Amniotic stem cell (primary cell): ENCODE results near the gene WBP4.

Experiments
- DNase-seq: peaks from one replicate; lab custom pipeline; 2025; lab: John Stamatoyannopoulos, UW

Gene WBP4

DNA sequence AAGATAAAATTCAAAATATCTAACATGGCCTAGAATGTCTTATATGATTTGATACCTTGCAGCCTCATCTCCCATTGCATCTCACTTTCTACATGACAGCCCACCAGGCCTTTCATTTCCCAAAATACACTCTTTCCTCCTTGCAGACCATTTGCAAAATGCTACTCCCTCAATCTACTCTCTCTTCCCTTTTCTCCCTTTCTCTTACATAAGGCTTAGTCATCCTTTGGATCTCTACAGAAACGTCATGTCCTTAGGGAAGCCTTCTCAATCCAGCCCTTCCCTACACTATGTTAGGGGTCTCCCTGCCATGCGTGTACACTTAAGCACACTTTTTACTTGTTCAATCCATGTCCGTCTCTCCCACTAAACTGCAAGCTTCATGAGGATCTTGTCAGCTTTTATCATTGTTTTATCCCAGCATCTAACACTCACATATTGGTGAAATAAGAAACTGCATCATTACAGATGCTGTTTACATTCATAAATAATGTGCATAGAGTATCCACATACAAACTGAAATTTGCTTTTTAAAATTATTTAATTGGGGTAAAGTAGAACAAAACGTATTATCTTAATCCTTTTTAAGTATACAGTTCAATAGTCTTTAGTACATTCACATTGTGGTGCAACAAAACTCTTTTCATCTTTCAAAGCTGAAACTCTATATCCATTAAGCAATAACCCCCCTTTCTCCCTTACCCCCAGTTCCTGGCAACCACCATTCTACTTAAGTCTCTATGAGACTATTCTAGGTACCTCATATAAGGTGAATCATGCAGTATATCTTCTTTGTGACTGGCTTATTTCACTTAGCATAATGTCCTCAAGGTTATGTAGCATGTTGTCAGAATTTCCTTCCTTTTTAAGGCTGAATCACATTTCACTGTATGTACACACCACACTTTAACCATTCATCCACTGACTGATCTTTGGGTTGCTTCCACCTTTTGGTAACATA lies 11.5 kb upstream of the WBP4 start:
- DNase-seq: no peak

DNA sequence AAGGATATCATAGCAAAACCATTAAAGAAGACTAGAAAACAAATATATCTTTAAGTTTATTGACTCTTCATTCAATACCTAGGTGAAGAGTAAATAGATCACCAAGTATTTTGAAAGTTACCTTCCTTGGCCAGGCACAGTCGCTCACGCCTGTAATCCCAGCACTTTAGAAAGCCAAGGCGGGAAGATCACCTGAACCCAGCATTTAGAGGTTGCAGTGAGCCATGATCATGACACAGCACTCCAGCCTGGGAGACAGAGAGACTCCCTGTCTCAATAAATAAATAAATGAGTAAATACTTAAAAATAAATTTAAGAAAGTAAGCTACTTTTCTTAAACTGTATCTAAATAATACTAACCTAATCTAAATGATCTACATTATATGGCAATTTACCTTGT lies 8.9 kb upstream of the WBP4 start:
- no peak for DNase-seq

DNA sequence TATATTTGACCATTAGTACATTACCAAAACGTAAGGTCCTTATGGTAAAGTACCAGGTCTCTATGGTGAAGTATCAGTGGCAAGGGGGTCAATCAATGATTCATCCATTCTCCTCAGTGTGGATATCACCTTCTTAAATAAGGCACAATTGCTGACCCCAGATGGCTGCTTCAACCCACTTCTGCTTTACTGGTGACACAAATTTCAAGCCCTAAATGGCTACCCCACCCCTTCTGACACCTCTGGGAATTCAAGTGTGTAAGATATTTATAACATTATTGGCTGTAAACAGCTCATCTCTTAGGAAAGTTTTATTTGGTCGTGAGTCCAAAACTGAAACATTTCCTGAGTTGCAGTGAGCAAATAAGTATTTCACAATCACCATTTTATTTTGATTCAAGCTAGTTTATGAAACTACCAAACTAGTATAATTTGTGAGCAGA lies 7.9 kb upstream of the WBP4 start:
- DNase-seq: no peak

DNA sequence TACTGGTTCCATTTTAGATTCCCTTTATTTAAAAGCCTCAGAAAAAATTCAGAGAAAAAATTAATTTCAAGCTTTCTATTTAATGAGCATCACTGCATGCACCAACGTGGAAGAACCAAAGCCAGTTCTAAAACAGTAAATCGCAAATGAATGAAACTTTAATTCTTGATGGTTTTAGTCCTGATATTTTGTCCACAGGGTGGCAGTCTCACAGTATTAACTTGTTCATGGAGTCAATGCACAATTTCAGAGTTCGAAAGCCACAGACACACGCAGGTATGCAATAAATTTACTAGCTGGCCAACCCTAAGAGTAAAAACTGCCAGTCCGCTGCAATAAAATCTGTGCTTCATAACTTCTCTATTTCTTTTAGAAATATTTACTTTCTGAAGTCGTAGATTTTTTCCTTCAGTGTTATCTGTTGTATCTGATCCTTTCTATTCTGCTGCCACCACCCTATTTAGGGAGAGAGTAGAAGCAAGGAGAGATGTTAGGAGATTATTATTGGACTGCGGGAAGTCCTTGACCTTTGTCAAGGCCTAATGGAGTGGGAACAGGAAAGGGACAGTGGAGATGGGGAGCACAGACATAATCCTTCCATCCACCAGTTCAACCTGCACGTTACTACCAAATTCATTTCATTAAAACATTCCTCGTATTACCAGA lies 7.0 kb upstream of the WBP4 start:
- DNase-seq: peak; percentile 20

DNA sequence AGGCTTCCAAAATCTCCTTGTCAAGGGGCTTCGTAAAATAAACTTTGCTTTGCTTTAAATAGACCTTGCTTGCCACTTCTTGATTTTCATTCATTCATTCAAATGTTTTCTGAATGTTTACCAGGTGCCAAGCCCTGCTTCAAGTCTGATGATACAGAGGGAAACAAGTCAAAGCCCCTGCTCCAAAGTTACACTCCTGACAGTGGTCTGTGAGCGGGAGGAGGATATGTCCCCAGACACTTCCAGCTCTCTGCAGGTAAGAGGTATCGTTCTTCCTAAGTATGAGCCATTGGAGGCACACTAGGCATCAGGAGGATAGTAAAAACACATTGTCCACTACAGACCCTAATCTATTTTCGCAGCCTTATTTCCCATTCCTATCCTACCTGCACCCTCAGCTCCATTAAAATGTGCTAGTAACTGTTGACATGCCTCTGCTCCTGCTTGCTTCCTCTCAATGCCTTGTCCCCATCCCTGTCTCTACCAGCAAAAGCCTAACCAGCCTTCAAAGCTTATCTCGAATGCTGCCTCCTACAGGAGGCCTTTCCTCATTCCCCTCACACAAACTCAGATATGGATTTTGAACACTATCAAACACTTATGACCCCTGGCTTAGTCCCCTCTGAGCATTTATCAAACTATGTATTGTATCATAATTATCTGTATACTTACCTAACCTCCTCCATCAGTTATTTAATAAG lies 6.2 kb upstream of the WBP4 start:
- no peak for DNase-seq

DNA sequence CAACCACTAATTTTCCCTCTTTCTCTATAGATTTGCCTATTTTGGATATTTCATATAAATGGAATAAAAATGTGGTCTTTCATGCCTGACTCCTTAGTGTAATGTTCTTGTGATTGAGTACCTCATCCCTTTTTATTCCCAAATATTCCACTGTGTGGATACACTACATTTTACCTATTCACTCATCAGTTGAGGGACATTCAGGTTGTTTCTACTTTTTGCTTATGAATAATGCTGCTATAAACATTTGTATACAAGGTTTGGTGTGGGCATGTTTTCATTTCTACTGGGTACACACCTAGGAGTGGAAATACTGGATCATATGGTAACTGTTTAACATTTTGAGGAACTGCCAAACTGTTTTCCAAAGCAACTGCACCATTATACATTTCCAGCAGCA lies 5.1 kb upstream of the WBP4 start:
- no peak for DNase-seq

DNA sequence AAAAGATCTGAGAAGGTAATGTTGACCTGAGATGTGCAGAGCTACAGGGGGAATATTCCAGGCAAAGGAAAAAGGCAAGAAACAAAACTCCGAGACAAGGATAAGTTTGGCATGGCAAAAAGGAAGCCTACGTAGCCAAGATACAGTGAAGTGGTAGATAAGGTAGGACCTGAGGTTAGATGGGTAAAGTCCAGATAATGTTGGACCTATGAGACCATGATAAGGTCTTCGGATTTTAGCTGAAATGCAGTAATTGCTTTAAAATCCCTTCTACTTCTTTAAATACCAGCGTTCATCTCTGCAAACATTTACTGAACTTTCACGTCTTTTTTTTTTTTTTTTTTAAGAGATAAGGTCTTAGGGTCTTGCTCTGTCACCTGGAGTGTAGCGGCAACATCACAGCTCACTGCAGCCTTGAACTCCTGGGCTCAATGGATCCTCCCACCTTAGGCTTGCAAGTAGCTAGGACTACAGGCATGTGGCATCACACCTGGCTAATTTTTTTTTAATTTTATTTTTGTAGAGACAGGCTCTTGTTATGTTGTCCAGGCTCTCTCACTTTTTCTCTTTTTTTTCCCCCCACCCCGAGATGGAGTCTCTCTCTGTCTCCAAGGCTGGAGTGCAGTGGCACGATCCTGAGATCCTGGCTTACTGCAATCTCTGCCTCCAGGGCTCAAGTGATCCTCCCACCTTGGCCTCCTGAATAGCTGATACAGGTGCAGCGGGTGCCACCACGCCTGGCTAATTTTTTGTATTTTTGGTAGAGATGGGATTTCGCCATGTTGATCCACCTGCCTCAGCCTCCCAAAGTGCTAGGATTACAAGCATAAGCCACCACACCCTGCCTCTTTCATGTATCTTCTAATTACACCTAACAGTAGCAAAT lies 4.2 kb upstream of the WBP4 start:
- no peak for DNase-seq

DNA sequence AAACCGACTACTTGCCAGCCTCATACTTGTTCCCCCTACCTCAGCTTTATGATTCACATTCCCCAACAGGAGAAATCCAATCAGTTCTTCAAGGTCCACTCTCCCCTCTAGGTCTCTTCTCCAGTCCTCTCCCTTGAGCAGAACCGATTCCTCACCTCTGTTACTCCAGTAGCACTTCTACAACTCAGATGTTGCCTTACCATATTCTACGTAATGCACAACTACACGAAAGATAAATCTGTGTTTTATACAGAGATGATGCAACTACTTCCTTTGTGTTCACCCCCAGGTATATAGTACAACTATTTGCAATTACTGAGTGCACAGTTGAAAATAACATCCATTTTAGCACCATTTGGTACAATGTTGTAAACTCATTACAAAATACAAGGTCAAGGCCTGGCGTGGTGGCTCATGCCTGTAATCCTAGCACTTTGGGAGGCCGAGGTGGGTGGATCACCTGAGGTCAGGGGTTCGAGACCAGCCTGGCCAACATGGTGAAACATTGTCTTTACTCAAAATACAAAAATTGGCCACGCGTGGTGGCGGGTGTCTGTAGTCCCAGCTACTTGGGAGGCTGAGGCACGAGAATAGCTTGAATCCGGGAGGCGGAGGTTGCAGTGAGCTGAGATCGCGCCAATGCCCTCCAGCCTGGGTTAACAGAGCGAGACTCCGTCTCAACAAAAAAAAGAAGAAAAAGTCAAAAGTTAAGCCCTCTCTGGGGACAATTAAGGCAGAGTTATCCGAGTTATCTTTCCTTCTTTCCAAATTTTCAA lies 2.8 kb upstream of the WBP4 start:
- no peak for DNase-seq

DNA sequence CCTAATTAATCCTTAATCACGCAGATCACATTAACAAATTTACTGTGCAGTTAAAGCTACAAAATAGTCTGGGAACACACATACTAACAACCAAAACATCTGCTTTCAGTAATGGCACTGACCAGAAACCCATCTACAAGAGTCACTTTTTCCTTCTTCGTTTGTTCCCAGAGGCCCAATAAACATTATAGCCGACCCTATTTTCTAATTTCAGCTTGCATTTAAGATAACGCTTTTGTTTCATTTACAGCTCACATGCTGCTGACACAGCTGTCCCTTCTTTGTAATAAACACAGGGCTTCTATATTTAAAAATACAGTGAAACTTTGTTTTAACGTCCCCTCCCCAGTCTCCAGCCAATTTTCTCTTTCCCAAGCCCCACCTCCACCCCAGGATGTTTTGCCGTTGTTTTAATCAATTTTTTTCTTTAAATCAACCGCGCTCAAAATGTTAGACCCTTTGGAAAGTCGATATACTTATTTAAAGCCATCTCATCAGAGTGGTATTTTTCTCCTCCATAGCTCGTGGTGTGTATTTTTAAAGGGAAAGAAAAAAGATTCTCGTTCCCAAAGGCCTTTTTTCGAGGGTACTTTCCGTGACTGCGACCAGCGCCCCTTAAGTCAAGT lies 1.7 kb upstream of the WBP4 start:
- DNase-seq: no peak

DNA sequence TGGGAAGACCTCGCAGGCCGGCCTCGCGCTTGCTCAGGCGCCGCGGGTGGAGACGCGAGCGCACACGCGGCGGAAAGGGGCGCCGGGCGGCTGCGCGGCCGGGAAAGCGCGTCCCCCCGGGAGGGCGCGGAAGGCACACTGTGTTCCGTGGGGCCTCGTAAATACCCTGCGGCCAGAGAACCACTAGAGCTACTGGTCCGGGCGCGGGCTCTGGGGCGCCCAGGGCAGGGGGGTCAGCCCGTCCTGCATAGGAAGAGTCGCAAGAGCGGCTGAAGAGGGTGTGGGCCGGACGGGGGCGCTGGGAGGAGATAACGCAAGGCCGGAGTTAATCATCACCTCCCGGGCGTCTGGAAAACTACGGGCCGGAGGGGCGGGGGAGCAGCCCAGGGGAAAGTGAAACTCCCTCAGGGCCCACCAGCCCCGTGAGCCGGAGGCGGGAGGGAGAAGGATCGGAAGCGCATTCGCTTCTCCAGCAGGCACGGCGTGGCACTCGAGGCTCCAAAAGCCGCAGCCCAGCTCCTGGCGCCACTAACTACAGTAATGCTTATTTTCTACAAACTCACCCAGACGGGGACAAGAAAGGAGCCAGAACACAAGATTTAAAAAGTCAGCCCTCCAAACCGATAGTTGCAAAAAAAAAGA lies 1.1 kb upstream of the WBP4 start:
- DNase-seq: peak; percentile 81

DNA sequence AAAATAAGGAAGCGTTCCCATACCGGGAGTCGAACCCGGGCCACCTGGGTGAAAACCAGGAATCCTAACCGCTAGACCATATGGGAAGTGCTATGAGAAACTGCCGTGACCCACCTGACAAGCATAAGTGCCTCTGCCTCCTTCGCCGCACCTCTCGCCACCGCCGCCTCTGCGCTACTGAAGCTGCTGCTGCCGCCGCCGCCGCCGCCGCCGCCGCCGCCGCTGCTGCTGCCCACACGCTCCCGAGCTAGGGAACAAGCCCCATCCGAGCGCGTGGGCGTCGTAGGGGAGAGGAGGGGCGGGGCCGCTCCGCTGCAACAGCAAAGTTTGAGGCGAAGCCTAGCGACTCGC lies 610 bp upstream of the WBP4 start:
- DNase-seq: peak; percentile 65

DNA sequence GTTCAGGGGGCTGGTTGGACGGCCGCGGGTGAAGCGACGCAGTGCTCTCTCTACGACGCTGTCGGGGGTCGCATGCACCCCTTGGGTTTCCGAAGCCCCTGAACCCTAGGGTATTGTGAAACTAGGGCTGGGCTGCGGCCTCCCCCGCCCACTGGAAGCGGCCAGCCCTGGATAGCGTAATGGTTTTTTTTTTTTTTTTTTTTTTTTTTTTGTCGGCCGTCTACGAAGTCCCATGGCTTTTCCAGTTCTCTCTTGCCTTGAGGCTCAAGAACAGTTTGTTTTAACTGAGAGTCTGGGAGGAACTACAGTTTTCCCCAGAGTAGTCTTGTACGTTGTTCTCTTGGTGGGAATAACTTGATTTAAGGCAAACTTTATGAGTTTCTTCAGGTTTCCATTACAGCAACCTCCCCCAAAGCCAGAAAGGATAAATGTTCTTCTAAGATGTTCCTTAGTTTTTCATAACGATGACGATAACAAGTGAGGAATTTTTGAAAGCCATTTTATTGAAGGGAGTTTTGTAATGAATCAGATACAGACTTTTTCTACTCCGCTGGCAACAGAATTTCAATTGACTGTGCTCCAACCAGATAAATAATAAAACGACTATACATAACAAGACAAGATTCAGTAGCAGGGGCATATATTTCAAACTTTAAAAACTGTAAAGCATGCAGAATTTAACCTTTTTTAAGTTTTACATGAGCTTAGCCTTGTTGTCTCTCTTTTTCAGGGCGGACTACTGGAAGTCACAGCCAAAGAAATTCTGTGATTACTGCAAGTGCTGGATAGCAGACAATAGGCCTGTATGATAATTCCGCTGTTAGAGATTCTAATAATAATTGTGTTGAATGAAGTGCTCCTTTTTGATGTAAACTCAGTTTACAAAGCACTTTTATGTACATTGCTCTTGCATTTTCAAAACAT lies 867 bp downstream of the WBP4 start:
- DNase-seq: peak; percentile 40

DNA sequence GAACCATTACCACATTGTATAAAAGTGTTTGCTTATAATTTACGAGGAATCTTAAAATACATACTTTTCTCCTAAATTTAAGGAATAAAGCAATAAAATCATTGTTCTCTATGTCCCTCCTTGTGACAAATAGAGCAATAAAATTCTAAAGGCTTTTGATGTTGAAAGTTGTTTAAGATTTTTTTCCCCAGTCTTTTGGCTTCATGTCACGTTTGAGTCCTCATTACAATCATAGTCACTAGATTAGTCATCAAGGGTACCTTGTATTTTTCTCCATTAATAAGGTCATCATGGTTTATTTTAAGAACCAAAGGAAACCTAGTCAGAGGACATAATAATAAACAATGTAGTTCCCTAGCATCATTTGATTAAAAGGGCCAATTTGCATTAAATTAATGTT lies 3.2 kb downstream of the WBP4 start:
- DNase-seq: no peak

DNA sequence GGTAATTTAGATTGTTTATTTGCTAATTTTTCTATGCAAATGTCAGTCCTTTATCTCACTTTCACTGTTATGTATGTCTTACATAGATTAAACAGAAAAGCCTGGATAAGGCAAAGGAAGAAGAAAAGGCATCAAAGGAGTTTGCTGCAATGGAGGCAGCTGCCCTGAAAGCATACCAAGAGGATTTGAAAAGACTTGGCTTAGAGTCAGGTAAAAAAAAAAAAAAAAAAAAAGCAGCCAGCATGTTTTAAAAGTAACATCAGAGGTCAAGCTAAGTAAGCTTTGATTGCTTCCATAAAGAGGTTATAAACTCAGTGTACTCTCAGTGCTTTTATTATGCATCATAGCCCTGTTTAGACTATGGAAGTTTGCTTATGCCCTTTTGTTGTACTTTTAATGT lies 3.8 kb downstream of the WBP4 start:
- DNase-seq: no peak

DNA sequence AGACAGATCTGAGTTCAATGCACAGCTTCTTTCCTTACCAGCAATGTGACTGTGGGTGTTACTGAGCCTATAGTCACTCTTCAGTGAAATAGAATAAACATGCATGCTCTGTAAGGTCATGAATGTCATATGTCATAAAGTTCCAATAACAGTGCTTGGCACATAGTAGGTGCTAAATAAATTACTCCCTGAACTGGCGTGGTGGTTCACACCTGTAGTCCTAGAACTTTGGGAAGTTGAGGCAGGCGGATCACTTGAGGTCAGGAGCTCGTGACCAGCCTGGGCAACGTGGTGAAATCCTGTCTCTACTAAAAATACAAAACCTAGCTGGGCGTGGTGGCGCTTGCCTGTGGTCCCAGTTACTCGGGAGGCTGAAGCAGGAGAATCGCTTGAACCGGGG lies 13.2 kb downstream of the WBP4 start:
- DNase-seq: no peak

DNA sequence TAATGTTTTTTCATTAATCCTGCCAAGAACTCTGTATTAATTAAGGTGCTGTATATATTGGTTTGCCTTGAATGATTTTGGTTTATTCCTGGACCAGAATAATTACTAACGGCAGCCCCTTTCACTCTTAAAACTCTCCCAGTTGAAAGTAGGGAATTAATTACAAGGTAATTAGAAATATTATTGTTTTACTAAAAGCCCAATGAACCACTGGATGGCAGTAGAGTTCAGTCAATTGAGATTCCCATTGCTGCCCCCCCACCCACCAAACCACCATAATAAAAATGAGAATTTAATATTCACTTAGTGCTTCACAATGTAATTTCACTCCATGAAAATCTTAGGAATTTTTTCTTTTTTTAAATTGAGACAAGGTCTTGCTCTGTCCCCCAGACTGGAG lies 13.7 kb downstream of the WBP4 start:
- peak; percentile 12 for DNase-seq

DNA sequence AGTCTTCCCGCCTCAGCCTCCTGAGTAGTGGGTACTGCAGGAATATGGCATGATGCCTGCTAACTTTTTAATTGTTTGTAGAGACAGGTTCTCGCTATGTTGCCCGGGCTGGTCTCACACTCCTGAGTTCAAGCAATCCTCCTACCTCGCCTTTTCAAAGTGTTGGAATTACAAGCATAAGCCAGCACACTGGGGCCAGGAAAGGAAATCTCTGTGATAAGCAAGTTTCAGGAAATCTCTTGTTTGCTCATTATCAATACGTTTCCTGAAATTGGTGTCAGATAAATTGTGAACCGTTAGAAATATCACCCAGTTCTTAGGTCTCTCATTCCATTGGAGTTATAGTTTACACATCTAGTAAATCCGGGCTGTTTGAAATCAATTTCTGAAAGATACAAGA lies 14.2 kb downstream of the WBP4 start:
- DNase-seq: no peak

DNA sequence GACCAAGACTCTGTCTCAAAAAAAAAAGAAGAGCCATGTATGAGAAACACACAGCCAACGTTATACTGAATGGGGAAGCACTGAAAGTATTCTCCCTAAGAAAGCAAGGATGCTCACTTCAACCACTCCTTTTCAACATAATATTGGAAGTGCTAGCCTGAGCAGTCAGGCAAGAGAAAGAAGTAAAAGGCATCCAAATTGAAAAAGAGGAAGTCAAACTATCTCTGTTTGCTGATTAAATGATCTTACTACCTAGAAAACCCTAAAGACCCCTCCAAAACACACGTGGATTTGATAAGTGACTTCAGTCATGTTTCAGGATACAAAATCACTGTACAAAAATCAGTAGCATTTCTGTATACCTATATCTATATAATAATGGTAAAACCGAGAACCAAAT lies 16.2 kb downstream of the WBP4 start:
- no peak for DNase-seq

DNA sequence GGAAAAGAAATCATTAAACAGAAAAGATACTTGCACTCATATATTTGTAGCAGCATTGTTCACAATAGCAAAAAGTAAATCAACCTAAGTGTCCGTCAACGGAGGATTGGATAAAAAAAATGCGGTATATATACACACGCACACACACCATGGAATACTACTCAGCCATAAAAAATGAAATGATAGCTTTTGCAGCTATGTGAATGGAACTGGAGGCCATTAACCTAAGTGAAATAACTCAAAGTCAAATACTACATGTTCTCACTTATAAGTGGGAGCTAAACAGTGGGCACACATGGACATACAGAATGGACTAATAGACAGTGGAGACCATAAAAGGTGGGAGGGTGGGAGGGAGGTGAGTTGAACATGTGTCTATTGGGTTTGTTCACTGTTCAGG lies 18.4 kb downstream of the WBP4 start:
- no peak for DNase-seq
